Muscle of arm (tissue), 12 donors: ENCODE measurements around the gene SLC26A8. TPM values are rescaled to one million over a fixed set of nuclear protein-coding genes. Genes with fewer than 3 reads are reported as not detected.
"Not testable (repeated sequence)": the region's sequence is repeated elsewhere in the genome, so short reads cannot be mapped to it uniquely, and the experiment has no call there.

Experiments
- DNase-seq: peaks from one replicate; pipeline ENCODE4 v3.0.0-alpha.2; 2013
- polyA plus RNA-seq, 12 donors: library from polyadenylated mRNA; unstranded; fragments of 120-200 nt; gene quantifications; one replicate each; pipeline ENCODE4 v1.2.1, GENCODE V29; 2013; ENCODE audit not compliant: insufficient read length in 12 of 12

SLC26A8 gene
- polyA plus RNA-seq, 12 donors: 0.08 to 0.39 (median 0.14) TPM; not detected in 6

GRCh38 chr6:36050947-36051710, 26.7 kb upstream of the SLC26A8 start:
- no peak for DNase-seq

GRCh38 chr6:36050305-36050704, 25.9 kb upstream of the SLC26A8 start:
- no peak for DNase-seq

- no peak for DNase-seq
Observed at GRCh38 chr6:36049582-36049981, 25.1 kb upstream of the SLC26A8 start.

- DNase-seq: no peak
Observed at GRCh38 chr6:36042618-36043260, 18.3 kb upstream of the SLC26A8 start.

GRCh38 chr6:36040958-36041357, 16.5 kb upstream of the SLC26A8 start:
- DNase-seq: no peak

- no peak for DNase-seq
Observed at GRCh38 chr6:36039112-36039511, 14.7 kb upstream of the SLC26A8 start.

GRCh38 chr6:36038120-36038876, 13.9 kb upstream of the SLC26A8 start:
- peak; percentile 24 for DNase-seq

GRCh38 chr6:36035225-36035624, 10.8 kb upstream of the SLC26A8 start:
- DNase-seq: no peak

- DNase-seq: no peak
Observed at GRCh38 chr6:36034441-36034840, 10.0 kb upstream of the SLC26A8 start.

- DNase-seq: no peak
Observed at GRCh38 chr6:36033935-36034334, 9.5 kb upstream of the SLC26A8 start.

GRCh38 chr6:36033144-36033543, 8.7 kb upstream of the SLC26A8 start:
- not testable (repeated sequence) for DNase-seq

- DNase-seq: no peak
Observed at GRCh38 chr6:36032261-36032660, 7.8 kb upstream of the SLC26A8 start.

GRCh38 chr6:36029464-36029863, 5.0 kb upstream of the SLC26A8 start:
- DNase-seq: peak; percentile 40

- peak; percentile 45 for DNase-seq
Observed at GRCh38 chr6:36028877-36029324, 4.5 kb upstream of the SLC26A8 start.

- DNase-seq: peak; percentile 26
Observed at GRCh38 chr6:36028088-36028876, 3.8 kb upstream of the SLC26A8 start.

GRCh38 chr6:36027501-36028087, 3.2 kb upstream of the SLC26A8 start, which contains the start of gene MAPK14:
Gene MAPK14, plus strand, starts transcription at chr6:36027808. Its CDS starts 350 bp downstream, at chr6:36028158.
- peak; percentile 100 for DNase-seq

- no peak for DNase-seq
Observed at GRCh38 chr6:36025932-36026327, 1.5 kb upstream of the SLC26A8 start.

- no peak for DNase-seq
Observed at GRCh38 chr6:36025260-36025931, 955 bp upstream of the SLC26A8 start.

- DNase-seq: no peak
Observed at GRCh38 chr6:36020154-36020553, 4.3 kb downstream of the SLC26A8 start.

- DNase-seq: no peak
Observed at GRCh38 chr6:36019167-36019566, 5.3 kb downstream of the SLC26A8 start.

GRCh38 chr6:36018339-36018738, 6.1 kb downstream of the SLC26A8 start:
- no peak for DNase-seq
